Fibroblast of skin of left quadriceps (primary cell): Measurements from ENCODE around the gene AIMP1.
"Not testable (repeated sequence)": the region's sequence is repeated elsewhere in the genome, so short reads cannot be mapped to it uniquely, and the experiment has no call there.

ENCODE experiments used
- DNase-seq, 2 experiments: peaks; one replicate each; pipeline ENCODE4 v3.0.0-alpha.2; 2013; ENCODE audit warnings: low read depth in 2 of 2

Gene AIMP1

DNA sequence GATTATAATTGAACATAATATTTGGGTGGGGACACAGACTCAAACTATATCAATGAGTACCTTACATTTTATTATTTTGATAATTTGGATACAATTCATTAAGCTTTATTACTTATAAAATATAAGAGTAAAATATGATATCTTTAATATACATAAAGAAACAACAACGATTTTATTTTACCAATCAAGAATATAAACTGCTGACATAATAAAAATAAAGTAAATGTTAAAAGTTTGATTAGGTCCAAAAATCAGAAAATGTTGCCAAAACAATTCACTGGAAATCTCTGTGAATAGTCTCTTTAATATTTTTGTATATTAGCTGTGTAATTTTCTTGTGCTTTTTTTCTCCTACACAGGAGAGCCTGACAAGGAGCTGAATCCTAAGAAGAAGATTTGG, 30.8 kb downstream of the AIMP1 start:
- no peak for DNase-seq

DNA sequence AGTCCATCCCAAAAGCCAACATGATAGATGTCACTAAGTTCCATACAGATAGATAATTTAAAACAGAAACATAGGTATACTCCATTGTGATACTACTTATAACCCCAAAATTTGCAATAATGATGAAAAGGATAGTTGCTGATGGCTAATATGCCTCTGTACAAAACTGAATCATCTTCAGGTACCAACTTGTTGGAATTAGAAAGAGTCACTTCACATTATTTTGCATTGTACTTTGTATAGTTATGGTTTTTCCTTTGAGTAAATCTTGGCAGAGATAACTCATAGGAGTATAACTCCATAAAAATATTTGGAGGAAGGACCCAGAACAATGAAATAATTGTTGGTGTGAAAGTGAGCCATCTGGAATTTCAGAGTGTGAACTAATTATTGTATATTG, 34.7 kb downstream of the AIMP1 start:
- DNase-seq = no peak

DNA sequence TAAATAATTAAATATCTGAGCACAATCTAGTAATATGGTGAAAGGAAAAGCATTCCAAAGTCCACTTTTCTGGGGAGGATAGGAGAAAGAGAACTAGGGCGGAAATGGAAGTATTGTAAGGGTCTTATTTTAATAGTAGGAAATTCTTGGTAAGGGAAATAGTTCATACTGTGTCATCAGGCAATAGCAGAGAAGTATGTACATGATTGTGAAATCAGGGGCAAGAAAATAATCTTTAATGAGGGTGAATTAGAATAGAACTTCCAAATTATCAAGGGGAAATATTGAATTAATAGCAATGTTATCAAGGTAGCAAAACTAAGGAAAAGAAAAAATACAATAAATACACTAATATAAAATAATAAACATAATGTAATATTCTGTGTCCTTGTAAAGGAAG, 37.4 kb downstream of the AIMP1 start:
- no peak for DNase-seq

DNA sequence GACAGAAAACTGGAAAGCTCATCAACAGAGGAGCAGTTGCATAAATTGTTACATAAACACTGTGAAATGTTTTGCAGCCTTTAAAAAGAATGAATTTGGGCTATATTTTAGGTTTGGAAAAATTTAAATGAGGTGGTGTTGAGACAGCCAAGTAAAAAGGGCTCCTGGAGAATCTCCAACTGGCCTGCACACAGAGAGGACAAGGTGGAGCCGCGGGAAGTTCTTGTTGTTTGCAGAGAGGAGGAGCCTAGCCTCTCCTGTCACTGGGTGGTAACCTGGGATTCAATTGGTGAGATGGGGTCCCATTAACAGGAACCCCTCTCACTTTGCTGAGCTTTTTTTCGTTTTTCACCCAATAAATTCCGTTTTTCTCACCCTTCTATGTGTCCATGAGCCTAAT, 38.8 kb downstream of the AIMP1 start:
- DNase-seq = no peak

DNA sequence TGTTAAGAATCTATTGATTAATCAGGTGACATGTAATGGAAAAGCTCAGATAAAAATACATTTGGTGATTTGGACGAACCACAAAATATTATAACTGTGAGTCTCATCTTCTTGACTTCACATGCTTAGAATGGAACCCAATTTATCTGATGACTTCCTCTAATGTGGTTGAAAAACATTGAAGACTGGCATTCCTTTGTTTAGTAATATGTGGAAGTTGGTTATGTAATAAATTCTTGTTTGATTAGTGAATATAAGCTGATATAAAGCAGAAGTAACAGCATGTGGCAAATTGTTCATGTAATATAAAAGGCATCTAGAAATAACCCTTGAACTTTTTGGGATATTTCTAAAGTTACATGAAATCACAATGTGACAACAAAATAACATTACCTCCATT, 42.5 kb downstream of the AIMP1 start:
- peak; percentile 59 to 74 for DNase-seq

DNA sequence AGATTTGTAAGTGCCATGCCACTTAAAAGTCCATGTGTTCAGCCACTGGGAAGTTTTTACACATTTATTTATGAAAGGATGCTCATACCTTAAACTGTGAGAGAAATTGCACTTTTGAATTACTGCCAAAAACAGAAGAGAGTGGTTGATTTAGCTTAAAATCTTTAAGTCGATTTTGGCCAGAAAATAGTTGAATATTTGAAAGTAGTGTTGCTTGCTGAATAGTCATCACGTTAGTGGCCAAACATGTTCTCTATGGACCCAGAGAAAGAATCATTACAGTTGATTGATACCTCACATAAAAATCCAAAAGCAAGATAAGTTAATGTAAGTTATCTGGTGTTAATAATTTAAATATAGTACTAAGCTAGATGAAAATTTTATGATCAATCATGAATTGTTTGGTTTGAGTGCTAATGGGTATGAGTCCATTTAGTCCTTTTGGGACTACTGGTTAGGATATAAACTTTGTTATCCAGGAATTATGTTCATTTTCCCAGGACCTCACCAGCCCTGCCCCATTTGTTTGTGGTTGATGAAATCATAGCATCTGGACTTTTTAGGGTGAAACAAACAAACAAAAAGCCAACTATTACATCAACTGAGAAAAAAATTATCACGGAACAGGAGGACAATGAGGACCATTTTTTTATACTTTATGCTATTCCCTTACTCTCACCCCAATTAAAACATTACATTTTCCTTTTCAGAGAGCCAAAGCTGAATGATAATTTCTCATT, 45.9 kb downstream of the AIMP1 start:
- DNase-seq = no peak

DNA sequence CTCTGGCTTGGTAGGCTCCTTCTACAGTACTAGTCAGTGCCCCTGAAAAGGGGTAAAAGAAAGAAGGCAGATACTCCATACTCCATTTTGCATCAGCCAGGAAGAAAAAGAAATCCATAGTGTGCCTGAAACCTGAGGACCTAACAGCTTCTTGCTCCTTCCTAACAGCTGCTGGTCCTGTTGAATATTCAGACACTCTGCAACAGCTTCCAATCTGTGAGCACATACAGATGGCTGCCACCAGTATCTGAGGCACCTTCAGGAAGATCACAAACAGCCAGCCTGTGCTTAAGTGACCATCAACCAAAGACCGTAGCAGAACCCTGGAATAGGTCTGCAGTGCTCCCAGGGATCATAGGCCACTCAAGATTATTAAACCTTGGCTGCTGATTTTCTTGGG, 47.9 kb downstream of the AIMP1 start:
- DNase-seq = no peak

DNA sequence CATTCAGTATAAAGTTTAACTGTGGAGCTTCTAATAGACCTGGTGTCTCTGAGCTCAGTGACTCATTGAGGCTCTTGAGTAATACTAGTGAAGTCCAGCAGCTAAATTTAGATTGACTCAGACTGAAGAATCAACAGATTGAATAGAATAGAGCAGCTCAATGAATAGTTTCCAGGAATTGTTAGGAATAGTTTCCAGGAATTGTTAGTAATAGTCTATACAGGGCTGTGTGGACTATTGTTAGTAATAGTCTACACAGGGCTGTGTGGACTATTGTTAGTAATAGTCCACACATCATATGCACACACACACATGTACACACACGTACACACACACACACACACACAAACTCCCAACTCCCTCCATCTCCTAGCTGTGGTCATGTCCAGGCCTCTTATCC, 49.3 kb downstream of the AIMP1 start:
- DNase-seq = peak; percentile 85 to 86

DNA sequence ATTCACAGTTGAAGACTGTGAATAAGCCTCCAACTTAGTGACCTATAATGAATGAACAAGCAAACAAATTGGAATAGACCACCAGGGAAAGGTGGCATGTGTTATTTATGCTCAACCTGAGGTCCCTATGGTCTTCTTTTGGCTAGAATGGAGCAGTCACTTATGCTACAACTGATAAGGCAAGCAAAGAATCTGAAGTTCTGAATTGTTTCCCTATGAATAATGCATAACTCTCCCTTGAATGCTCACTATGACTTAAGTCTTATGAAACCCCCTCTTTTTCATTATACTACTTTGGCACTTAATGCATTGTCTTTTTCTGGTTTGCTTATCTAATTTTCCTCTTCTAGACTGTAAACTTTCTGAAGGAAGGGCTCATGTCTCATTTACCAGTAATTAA, 49.7 kb downstream of the AIMP1 start:
- DNase-seq = peak; percentile 19 to 25

DNA sequence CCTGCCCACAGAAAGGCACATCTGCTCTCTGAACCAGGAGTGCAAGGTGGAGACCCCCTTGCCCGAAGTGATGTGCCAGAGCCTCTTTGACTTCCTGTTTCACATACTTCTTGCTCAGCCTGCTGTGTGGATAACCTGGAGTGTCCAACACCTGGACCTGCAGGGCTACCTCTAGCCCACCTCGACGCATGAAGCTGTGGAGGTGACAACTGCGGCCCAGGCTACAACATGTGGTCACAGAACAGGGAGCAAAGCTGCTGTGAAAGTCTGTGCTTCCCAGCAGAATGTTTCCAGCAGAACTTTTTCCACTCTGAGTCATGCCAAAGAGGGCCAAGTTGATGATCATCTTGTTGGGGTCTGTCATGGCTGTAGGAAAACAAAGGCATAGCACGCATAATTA, 50.7 kb downstream of the AIMP1 start:
- DNase-seq = no peak

DNA sequence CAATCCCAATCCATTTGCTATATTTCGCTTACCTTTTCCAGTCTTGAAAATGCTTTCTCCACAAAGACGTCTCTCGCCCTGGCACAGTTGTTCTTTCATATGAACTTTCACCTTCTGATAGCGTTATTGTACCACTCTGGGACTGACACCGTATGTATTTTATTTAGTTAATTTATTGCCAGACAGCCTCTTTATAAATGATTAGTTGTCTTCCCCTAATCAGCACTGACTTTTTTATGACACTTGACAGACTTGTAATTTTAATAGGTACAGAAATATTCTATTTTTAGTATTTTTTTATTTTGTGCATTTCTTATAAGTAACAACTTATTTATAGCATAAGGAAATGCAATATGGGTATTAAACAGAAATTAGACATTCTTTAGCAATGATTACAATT, 52.3 kb downstream of the AIMP1 start, which contains the start of gene GIMD1:
Gene GIMD1 (minus strand): TSS at position 101 of the 400 bp plus-strand sequence. CDS start 1,343 bp downstream, outside the sequence.
- no peak for DNase-seq

DNA sequence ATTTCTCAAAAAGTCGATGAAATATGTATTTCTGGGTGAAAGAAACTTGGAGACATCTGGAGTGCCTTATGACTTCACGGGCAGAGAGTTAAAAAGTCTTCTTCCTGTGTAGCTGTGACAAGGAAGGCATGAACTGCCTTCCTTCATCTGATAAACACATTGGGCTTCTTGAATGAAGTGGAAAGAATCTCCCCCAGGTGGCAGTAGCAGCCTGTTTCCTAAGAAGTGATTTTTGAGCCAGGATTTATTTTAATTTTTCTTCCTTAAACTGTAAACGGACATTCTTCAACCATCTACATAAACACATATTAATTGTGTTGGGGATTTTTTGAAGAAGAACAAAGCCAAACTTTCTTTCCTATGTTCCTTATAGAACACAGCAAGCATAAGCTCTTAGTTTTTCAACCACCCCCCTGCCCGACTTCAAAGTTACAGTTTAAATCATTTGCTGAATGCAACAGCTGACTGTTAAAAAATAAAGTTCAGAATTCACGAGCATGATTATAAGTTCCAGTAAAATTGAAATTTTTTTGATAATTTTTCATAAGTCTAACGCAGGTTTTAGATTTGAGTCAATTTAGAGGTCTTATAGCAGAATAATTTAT, 53.2 kb downstream of the AIMP1 start:
- DNase-seq = peak; percentile 72 to 74

DNA sequence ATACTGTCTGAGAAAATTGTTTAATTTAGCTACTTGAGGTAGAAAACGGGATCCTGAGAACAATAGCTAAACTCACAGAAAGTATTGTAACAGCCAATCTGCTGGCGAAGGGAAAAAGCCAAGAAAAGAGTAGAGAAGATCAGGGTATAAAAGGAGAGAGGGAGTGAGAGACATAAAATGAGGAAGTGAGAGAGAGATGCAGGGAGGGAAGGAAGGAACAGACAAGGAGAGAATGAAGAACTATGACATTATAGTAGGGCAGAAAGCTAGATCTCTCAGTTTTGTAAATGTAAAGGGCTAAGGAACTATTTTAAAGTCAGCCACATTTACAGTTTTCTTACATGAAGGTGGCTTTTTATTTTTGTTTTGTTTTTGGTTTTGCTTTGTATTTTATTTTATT, 53.9 kb downstream of the AIMP1 start:
- no peak for DNase-seq

DNA sequence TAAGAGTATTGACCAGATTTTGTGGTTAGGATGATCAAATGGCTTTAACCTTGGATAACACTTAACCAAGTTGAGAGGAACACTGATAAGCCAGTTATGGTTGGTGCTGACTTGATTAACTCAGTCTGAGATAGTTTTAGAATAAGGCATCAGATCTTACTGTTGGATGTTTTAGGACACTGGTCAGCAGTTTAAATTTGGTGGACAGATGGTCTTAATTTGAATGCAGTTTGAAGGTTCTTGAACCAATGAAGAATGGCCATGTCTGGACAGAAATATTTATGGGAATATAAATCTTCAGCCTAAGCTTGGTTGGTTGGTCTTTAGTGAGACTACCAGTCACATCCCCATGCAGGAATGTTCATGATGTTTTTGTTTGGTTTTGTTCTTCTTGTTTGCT, 54.8 kb downstream of the AIMP1 start:
- no peak for DNase-seq

DNA sequence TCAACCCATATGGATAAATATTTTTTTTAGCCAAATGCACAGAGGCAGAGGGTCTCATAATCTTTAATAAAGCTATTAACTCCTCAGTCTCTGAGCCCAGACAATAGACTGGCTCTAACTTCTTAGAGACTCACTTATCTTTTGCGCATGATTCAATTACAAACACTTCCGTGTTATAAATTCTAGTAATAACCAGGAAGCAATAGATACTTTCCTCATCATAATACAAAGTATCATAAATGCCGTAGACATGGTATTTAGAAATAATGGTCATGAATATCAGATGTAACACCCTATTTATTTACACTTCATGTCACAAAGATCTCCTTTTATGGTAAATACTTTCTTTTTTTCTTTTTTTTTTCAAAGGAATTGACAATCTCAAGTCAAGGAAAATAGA, 56.7 kb downstream of the AIMP1 start:
- DNase-seq = no peak

DNA sequence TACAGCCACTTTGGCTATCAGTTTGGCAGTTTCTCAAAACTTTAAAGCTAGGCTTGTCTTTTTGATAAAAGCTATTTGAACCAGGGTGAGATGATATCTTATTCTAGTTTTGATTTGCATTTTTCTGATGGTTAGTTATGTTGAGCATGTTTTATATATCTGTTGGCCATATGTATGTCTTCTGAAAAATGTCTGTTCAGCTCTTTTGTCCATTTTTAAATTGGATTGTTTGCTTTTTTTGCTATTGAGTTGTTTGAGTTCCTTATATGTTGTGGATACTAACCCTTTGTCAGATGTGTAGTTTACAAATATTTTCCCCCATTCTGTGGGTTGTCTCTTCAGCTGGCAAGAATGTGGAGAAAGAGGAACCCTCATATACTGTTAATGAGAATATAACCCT, 63.8 kb downstream of the AIMP1 start:
- DNase-seq = no peak

DNA sequence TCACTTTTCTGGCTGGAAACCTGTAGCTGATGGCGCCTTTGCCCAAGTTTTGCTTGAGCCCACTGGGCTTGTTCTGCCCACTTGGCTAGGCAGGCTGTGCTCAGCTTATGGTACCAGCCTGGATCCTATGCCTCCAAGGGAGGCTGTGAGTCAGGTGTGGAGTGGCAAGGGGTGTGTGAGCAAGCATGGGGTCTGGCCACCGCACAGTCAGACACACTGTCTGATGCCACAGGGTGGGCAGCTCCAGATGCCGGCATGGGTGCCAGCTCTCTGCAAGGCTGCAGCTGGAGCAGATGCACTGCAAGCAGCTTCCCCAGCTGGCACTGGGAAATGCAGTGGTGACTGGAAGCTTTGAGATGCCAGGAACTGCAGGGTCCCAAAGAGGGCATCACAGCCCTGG, 68.5 kb downstream of the AIMP1 start:
- no peak for DNase-seq

DNA sequence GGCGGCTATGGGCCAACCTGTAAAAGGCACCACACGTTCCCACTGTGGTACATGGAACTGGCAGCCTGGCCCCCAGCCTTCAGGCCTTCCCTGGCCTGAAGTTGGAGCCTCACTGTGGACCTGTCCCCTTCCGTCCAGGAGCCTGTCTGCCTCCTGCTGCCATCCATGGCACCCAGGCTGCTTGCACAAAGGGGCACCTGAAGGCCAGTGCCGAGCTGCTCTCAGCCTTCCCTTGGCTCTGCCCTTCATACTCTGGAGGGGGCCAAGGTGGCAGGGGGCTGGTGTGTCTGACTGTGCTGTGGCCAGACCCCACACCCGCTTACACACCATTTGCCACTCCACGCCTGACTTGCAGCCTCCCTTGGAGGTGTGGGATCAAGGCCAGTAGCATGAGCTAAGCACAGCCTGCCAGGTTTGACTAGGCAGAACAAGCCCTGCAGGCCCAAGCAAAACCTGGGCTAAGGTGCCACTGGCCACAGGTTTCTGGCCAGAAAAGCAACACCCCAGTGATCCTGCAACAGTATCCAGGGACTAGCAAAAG, 69.6 kb downstream of the AIMP1 start:
- no peak for DNase-seq

DNA sequence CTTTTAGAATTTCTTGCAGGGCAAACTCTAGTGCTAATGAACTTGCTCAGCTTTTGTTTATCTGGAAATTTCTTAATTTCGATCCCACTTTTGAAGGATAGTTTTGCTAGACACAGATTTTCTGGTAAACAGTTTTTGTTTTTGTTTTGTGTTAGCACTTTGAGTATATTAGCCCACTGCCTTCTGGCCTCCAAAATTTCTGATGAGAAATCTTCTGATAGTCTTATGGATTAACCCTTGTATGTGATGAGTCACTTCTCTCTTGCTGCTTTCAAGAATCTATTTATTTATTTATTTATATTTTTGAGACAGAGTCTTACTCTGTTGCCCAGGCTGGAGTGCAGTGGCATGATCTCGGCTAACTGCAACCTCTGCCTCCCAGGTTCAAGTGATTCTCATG, 79.2 kb downstream of the AIMP1 start:
- DNase-seq = no peak

DNA sequence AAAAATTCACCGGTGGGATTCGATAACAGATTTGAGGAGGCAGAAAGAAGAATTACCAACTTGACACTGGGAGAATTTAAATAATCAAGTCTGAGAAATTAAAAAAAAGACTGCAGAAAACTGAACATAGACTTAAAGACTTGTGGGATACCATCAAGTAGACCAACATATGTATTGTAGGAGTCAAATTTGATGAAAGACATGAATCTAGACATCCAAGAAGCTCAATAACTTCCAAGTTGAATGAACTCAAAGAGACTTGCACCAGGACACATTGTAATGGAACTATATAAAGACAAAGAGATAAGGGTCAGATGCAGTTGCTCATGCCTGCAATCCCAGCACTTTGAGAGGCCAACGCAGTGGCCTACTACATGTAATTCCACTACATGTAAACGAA, 82.5 kb downstream of the AIMP1 start:
- DNase-seq = not testable (repeated sequence)
